ENCODE measurements around the gene TMEM181.
"Not testable (repeated sequence)": the region's sequence is repeated elsewhere in the genome, so short reads cannot be mapped to it uniquely, and the experiment has no call there.

The TMEM181 gene

DNA sequence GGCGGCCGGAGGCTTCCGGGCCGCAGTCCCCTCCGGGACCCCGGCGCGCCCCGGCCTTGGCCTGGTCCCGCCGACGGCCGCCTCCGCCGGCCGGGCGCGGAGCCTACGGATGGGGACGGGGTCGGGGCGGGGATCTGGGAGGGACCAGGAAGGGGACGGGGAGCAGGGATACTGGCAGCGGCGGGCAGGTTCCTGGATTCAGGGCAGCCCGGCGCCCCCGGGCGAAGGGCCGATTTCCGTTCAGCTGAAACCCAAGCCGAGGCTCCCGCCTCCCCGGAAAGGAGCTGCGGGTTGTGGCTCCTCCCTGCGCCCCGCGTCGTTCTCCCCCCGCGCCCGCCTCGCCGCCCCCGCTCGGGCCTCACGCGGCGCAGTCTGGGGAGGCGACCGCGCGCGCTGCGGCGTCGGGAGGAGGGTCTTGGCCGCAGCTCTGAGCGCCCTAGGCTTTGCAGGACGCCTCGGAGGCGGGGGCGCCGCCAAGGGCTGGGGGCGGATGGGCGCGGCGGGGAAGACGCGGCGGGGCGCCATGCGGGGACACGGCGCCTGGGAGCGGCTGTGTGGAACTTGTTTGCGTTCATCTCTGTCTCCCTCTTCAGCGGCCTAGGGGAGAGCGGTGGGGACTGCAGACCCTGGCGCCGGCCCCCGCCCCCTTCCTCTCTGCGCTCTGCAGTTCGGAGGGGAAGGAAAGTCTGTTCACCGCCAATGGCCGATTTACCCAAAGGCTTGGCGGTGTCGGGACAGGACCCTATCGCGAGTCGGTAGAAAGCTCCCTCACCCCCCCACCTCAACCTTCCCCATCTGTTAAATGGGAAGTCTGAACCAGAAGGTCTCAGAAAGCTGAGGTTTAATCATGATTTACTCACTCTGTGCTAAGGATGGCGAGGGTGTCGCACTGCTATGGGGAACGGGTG is 22.7 kb upstream of the TMEM181 start:
- in situ Hi-C loops (cut with MboI; ENCODE audit: low sequenced_read_pairs), result no loop called here

GRCh38 chr6:158538741-158539140 is 21.1 kb upstream of the TMEM181 start:
- in situ Hi-C loops (cut with MboI; ENCODE audit: low sequenced_read_pairs), result no loop called here

GRCh38 chr6:158539413-158539812 is 20.5 kb upstream of the TMEM181 start:
- in situ Hi-C loops (cut with MboI; ENCODE audit: low sequenced_read_pairs), result no loop called here

DNA sequence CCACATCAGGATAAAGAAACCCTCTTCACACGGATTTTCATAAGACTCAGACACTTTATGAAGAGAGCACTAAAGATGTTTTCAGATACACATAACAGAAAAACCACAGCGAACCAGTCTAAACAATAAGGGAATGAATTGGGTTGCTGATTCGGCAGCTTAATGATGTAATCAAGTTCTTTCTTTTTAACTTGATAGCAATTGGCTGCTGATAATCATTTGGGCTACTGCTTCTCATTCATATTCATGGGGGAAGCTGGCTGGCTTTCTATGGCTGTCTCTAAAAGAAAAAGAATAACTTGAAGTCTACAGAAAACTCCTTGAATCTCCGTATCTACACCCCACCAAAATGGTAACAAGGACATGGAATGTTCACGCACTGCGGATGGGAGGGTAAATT is 20.0 kb upstream of the TMEM181 start:
- in situ Hi-C loops (cut with MboI; ENCODE audit: low sequenced_read_pairs), result no loop called here

GRCh38 chr6:158543606-158544185 is 16.2 kb upstream of the TMEM181 start:
- in situ Hi-C loops (cut with MboI; ENCODE audit: low sequenced_read_pairs), result no loop called here

GRCh38 chr6:158544428-158544827 is 15.5 kb upstream of the TMEM181 start:
- in situ Hi-C loops (cut with MboI; ENCODE audit: low sequenced_read_pairs), result no loop called here

- in situ Hi-C loops (cut with MboI; ENCODE audit: low sequenced_read_pairs), result no loop called here
Measured at GRCh38 chr6:158545043-158545966, 14.6 kb upstream of the TMEM181 start.

DNA sequence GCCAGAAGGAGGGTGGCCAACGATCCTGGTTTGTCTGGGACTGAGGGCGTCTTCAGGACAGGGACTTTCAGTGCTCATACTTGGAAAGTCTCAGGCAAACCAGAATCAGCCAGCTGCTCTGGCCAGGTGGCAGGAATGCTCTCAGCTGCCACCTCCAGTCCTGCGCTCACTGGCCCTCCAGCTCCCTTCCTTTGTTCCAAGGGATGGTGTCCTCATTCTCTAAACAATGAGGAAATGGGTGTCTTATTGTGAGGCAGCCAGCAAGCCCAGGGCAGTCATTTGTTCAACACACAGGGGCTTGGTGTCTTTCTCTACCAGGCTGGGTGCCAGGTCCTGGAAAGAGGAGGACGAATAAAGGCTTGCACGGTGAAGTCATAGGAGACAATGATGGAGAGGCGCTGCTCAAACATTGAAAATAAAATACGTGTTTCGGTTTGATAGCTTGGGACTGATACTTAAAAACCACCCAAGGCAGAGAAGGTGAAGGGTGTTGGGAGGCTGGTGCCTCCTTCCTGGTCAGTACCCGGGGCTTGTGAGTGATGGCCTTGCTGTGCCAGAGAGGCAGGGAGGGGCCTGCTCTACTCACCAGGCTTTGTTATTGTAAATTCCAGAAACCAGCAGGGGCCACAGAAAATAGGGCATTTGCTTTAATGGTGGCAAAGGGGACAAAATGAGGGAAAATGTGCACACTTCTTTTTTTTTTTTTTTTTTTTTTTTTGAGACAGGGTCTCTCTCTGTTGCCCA is 11.3 kb upstream of the TMEM181 start:
- in situ Hi-C loops (cut with MboI; ENCODE audit: low sequenced_read_pairs), result no loop called here

- in situ Hi-C loops (cut with MboI; ENCODE audit: low sequenced_read_pairs), result no loop called here
Measured at GRCh38 chr6:158552055-158552795, 7.7 kb upstream of the TMEM181 start.

DNA sequence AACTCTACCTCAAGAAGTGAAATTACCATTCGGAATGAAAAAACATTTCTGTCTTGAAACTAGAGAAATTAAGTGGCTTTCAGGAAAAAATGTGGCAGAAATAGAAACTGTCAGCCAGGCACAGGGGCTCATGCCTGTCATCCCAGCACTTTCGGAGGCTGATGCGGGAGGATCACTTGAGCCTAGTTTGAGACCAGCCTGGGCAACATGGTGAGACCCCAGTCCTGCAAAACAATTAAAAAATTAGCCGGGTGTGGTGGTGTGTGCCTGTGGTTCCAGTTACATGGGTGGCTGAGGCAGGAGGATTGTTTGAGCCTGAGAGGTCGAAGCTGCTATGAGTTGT is 7.1 kb upstream of the TMEM181 start:
- in situ Hi-C loops (cut with MboI; ENCODE audit: low sequenced_read_pairs), result no loop called here

DNA sequence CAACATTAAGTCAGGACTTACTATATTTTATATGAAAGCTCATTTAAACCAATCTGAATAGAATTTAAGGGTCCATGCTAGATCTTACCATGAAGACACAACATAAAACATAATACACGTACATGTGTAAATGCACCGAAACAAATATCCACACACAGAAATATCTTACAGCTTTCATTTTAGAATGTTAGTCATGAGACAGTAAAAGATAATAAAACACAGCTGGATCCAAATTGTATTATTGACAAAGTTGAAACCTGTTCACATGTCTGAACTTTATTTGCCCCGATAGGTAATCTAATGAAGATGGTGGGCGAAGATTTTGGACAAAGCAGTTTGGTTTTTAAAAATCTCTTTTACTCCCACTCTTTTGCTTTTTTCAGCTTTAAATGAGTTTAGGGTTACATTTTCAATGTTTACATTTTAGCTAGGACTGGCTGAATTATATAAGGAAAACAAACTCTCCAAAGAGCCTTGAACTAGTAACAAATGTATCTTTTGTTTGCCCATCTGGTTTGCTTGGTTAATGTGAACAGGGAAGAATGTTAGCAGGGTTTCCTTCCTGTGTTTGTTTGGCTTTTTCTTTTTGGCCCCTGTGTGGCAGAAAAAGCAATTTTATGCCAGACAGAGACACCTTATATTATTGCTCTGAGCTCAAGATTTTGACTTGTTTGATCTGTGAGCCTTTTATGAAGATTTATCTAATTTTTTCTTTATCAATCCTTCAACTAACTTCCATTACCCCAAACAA is 5.1 kb upstream of the TMEM181 start:
- in situ Hi-C loops (cut with MboI; ENCODE audit: low sequenced_read_pairs), result no loop called here

DNA sequence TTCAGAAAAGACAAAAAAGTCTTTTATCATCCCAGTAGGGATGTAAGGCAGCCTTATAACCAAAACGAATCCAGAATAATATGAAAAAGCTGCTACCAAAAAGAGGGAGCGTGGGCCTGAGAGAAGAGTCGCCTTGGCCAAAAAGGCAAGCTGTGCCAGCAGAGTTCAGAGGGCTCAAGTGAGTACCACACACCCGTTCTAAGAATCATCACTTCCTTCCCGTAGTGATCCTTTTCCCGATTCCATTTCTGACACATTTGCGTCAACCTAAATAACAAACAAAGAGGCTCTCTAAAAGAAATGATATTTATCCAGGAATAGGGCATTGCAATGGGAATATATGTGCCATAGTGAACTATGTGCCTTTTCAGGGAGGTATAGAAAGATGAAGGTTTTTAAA is 3.8 kb upstream of the TMEM181 start:
- in situ Hi-C loops (cut with MboI; ENCODE audit: low sequenced_read_pairs), result no loop called here

- in situ Hi-C loops (cut with MboI; ENCODE audit: low sequenced_read_pairs), result not testable (repeated sequence)
Measured at GRCh38 chr6:158557110-158557509, 2.8 kb upstream of the TMEM181 start.

DNA sequence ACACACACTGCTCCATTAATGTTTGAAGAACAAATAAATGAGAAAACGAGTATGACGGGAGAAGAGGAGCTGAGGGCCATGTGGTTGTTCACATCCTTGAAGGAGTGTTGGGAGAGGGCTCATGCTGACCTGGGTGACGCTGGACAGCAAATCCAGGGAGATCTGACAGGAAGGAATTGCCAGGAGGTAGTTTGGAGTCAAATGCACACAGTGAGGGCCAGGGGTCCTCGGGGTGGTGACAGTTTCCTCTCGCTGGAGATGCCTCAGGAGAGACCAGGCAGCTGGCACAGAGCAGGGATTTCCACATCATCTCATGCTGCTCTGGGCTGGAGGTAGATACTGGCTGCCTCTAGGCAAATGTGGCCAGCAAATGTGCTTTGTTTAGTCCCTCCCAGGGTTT is 2.0 kb upstream of the TMEM181 start:
- in situ Hi-C loops (cut with MboI; ENCODE audit: low sequenced_read_pairs), result no loop called here

DNA sequence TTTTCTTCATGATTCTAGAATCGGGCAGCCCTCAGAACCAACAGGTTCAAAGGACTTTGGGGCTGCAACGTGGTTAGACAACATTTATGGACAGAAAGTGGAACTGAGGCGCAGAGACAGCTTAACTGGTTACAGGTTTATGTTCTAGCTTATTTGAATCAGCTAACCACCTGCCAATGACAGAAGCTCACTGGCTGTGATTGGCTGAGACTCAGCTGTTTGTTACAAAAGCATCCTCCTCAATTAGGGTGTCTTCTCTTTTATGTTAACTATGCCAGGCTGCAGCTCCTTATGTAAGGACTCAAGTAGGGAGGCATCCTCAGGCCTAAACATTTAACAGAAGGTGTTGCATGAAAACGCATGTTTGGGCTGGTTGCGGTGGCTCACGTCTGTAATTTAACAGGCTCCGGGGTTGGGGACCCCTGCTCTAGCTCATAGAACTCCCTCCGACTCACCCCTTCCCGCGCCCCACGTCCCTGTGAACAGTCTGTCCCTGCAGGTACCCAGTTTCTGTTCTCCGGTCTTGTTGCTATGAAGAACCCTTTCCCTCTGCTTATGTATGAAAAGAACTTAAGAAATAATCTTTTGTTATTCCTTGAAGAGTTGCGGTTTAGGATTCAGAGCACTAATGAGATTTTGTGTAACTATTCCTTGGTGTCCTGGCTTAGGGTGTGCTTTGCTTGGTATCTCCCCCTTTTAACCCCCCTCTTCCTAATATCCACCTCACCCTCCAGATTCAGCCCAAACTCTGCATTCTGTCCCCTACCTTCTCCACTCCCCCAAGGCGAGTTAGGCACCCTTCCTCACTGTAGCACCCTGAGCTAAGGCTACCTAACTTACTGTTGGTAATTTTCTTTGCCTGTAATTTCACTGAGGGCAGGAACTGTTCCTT is 1.2 kb upstream of the TMEM181 start:
- in situ Hi-C loops (cut with MboI; ENCODE audit: low sequenced_read_pairs), result no loop called here

GRCh38 chr6:158559338-158559894 is 475 bp upstream of the TMEM181 start:
- in situ Hi-C loops (cut with MboI; ENCODE audit: low sequenced_read_pairs), result no loop called here

GRCh38 chr6:158560836-158561320 is 987 bp downstream of the TMEM181 start:
- in situ Hi-C loops (cut with MboI; ENCODE audit: low sequenced_read_pairs), result no loop called here

GRCh38 chr6:158561321-158561884 is 1.5 kb downstream of the TMEM181 start:
- in situ Hi-C loops (cut with MboI; ENCODE audit: low sequenced_read_pairs), result no loop called here

All from HL-60/S4 (cell line).